Measurements from ENCODE around the gene PITPNC1. TPM values are rescaled to one million over a fixed set of nuclear protein-coding genes. Genes with fewer than 3 reads are reported as not detected.

PITPNC1 gene
- total and polyA plus RNA-seq, 2 of the 13 experiments (the other 11 are each of a cell fraction or from before 2014, with no cell fraction given), result 4.1 to 5.7 TPM

DNA sequence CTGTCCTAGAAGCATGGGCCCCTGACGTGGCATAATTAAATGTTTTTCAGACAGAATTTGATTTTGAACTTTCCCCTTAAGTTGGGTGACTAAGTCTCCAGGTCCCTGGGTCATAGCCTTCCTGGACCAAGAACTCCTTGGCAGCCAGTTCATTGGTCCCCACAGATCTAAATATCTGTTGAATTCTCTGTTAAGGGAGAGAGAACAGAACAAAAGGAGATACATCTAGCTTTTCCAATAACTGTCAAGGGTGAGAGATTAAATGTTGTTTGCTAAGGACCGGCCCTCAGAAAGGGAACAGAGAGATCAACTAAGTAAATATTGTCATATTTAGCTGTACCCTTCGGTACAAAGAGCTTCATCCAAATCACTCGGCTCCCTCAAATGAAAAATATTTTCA, 262.5 kb downstream of the PITPNC1 start (continued):
- TF ChIP-seq, protein P1, sequence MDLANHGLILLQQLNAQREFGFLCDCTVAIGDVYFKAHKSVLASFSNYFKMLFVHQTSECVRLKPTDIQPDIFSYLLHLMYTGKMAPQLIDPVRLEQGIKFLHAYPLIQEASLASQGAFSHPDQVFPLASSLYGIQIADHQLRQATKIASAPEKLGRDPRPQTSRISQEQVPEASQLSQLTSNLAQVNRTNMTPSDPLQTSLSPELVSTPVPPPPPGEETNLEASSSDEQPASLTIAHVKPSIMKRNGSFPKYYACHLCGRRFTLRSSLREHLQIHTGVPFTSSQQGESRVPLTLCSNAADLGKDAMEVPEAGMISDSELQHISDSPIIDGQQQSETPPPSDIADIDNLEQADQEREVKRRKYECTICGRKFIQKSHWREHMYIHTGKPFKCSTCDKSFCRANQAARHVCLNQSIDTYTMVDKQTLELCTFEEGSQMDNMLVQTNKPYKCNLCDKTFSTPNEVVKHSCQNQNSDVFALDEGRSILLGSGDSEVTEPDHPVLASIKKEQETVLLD (CRISPR knock-in tag; IDR thresholded peaks at IDR 0.05; ENCODE audit: low read depth), result no peak
- TF ChIP-seq CAMTA2 (CRISPR knock-in tag; IDR thresholded peaks at IDR 0.05; ENCODE audit: borderline replicate concordance), result no peak
- no peak for TF ChIP-seq NFE2L2 (IDR thresholded peaks at IDR 0.05; ENCODE audit: low read length)
- TF ChIP-seq HDAC6 (IDR thresholded peaks at IDR 0.05; ENCODE audit: low read depth, low read length), result no peak
- TF ChIP-seq ZNF263 (CRISPR knock-in tag; IDR thresholded peaks at IDR 0.05), result no peak
- peak; percentile 93 for TF ChIP-seq SOX5 (CRISPR knock-in tag; IDR thresholded peaks at IDR 0.05; ENCODE audit: borderline replicate concordance)
- TF ChIP-seq ZNF749 (CRISPR knock-in tag; IDR thresholded peaks at IDR 0.05; ENCODE audit: borderline replicate concordance), result no peak
- TF ChIP-seq, protein P2, sequence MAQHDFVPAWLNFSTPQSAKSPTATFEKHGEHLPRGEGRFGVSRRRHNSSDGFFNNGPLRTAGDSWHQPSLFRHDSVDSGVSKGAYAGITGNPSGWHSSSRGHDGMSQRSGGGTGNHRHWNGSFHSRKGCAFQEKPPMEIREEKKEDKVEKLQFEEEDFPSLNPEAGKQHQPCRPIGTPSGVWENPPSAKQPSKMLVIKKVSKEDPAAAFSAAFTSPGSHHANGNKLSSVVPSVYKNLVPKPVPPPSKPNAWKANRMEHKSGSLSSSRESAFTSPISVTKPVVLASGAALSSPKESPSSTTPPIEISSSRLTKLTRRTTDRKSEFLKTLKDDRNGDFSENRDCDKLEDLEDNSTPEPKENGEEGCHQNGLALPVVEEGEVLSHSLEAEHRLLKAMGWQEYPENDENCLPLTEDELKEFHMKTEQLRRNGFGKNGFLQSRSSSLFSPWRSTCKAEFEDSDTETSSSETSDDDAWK (CRISPR knock-in tag; IDR thresholded peaks at IDR 0.05), result no peak
- TF ChIP-seq IRX3 (CRISPR knock-in tag; IDR thresholded peaks at IDR 0.05; ENCODE audit: borderline replicate concordance, low read depth), result no peak
- no peak for TF ChIP-seq ZZZ3 (CRISPR knock-in tag; IDR thresholded peaks at IDR 0.05; ENCODE audit: borderline replicate concordance)
- TF ChIP-seq SRF (IDR thresholded peaks at IDR 0.05; ENCODE audit: low read depth, low read length), result no peak
- TF ChIP-seq ETV6 (CRISPR knock-in tag; conservative IDR thresholded peaks at IDR 0.05), result no peak
- no peak for TF ChIP-seq ZNF510 (CRISPR knock-in tag; IDR thresholded peaks at IDR 0.05; ENCODE audit: low read depth)
- TF ChIP-seq, protein P3, sequence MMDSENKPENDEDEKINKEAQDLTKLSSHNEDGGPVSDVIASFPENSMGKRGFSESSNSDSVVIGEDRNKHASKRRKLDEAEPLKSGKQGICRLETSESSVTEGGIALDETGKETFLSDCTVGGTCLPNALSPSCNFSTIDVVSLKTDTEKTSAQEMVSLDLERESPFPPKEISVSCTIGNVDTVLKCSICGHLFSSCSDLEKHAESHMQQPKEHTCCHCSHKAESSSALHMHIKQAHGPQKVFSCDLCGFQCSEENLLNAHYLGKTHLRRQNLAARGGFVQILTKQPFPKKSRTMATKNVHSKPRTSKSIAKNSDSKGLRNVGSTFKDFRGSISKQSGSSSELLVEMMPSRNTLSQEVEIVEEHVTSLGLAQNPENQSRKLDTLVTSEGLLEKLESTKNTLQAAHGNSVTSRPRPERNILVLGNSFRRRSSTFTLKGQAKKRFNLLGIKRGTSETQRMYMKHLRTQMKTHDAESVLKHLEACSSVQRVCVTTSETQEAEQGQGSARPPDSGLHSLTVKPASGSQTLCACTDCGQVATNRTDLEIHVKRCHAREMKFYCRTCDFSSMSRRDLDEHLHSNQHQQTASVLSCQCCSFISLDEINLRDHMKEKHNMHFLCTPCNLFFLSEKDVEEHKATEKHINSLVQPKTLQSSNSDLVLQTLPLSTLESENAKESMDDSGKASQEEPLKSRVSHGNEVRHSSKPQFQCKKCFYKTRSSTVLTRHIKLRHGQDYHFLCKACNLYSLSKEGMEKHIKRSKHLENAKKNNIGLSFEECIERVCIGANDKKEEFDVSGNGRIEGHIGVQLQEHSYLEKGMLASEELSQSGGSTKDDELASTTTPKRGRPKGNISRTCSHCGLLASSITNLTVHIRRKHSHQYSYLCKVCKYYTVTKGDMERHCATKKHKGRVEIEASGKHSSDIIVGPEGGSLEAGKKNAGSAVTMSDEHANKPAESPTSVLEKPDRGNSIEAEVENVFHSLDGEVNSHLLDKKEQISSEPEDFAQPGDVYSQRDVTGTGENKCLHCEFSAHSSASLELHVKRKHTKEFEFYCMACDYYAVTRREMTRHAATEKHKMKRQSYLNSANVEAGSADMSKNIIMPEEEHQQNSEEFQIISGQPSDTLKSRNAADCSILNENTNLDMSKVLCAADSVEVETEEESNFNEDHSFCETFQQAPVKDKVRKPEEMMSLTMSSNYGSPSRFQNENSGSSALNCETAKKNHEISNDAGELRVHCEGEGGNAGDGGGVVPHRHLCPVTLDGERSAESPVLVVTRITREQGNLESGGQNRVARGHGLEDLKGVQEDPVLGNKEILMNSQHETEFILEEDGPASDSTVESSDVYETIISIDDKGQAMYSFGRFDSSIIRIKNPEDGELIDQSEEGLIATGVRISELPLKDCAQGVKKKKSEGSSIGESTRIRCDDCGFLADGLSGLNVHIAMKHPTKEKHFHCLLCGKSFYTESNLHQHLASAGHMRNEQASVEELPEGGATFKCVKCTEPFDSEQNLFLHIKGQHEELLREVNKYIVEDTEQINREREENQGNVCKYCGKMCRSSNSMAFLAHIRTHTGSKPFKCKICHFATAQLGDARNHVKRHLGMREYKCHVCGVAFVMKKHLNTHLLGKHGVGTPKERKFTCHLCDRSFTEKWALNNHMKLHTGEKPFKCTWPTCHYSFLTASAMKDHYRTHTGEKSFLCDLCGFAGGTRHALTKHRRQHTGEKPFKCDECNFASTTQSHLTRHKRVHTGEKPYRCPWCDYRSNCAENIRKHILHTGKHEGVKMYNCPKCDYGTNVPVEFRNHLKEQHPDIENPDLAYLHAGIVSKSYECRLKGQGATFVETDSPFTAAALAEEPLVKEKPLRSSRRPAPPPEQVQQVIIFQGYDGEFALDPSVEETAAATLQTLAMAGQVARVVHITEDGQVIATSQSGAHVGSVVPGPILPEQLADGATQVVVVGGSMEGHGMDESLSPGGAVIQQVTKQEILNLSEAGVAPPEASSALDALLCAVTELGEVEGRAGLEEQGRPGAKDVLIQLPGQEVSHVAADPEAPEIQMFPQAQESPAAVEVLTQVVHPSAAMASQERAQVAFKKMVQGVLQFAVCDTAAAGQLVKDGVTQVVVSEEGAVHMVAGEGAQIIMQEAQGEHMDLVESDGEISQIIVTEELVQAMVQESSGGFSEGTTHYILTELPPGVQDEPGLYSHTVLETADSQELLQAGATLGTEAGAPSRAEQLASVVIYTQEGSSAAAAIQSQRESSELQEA (CRISPR knock-in tag; IDR thresholded peaks at IDR 0.05; ENCODE audit: not compliant biosample characterization), result no peak
- TF ChIP-seq EHMT2 (IDR thresholded peaks at IDR 0.05; ENCODE audit: borderline replicate concordance, low read depth, low read length), result no peak
- TF ChIP-seq BRD4 (CRISPR knock-in tag; IDR thresholded peaks at IDR 0.05), result no peak
- TF ChIP-seq, protein P4, sequence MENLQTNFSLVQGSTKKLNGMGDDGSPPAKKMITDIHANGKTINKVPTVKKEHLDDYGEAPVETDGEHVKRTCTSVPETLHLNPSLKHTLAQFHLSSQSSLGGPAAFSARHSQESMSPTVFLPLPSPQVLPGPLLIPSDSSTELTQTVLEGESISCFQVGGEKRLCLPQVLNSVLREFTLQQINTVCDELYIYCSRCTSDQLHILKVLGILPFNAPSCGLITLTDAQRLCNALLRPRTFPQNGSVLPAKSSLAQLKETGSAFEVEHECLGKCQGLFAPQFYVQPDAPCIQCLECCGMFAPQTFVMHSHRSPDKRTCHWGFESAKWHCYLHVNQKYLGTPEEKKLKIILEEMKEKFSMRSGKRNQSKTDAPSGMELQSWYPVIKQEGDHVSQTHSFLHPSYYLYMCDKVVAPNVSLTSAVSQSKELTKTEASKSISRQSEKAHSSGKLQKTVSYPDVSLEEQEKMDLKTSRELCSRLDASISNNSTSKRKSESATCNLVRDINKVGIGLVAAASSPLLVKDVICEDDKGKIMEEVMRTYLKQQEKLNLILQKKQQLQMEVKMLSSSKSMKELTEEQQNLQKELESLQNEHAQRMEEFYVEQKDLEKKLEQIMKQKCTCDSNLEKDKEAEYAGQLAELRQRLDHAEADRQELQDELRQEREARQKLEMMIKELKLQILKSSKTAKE (CRISPR knock-in tag; IDR thresholded peaks at IDR 0.05; ENCODE audit: borderline replicate concordance), result no peak
- TF ChIP-seq DMAP1 (CRISPR knock-in tag; IDR thresholded peaks at IDR 0.05), result no peak
- TF ChIP-seq ZNF605 (CRISPR knock-in tag; IDR thresholded peaks at IDR 0.05), result no peak
